Heart left ventricle (tissue), 16 donors: ENCODE results near the gene PADI2. TPM values are rescaled to one million over a fixed set of nuclear protein-coding genes. Genes with fewer than 3 reads are reported as not detected.

Experiments
- ATAC-seq, 4 donors: fragments of 200-7000 bp; cut with Tn5 transposase; one replicate each; pipeline ENCODE4 v1.9.1; 2020 to 2022; ENCODE audit warnings: moderate library complexity in 4 of 4, mild to moderate bottlenecking in 3 of 4, moderate number of reproducible peaks in 1 of 4
- DNase-seq, 5 donors: peaks; one replicate each; pipeline ENCODE4 v3.0.0-alpha.2; 2020
- H3K27ac ChIP-seq, 12 donors: fragments of 200-600 bp; sonication (generic) in 4 of 12; one replicate each; pipeline versions ENCODE4 v1.5.0 to v1.8.0; 2016 to 2022; ENCODE audit warnings: mild to moderate bottlenecking in 2 of 12
- H3K27me3 ChIP-seq, 9 donors: fragments of 200-600 bp; sonication (generic) in 2 of 9; one replicate each; pipeline versions ENCODE4 v1.5.1 to v1.8.0; 2016 to 2022; ENCODE audit warnings: mild to moderate bottlenecking in 3 of 9
- H3K36me3 ChIP-seq, 9 donors: fragments of 200-600 bp; sonication (generic) in 2 of 9; one replicate each; pipeline versions ENCODE4 v1.5.0 to v1.8.0; 2018 to 2022; ENCODE audit warnings: mild to moderate bottlenecking in 2 of 9
- H3K4me1 ChIP-seq, 12 donors: fragments of 200-600 bp; sonication (generic) in 4 of 12; one replicate each; pipeline versions ENCODE4 v1.5.0 to v1.8.0; 2016 to 2022; ENCODE audit warnings: mild to moderate bottlenecking in 3 of 12
- H3K4me3 ChIP-seq, 12 donors: fragments of 200-600 bp; sonication (generic) in 4 of 12; one replicate each; pipeline versions ENCODE4 v1.5.0 to v1.8.0; 2017 to 2022; ENCODE audit warnings: mild to moderate bottlenecking in 9 of 12, moderate library complexity in 4 of 12
- H3K9me3 ChIP-seq, 12 donors: fragments of 200-600 bp; sonication (generic) in 4 of 12; one replicate each; pipeline versions ENCODE4 v1.5.0 to v1.8.0; 2016 to 2022; ENCODE audit warnings: mild to moderate bottlenecking in 1 of 12
- CTCF ChIP-seq, 12 donors: fragments of 200-600 bp; sonication (generic) in 4 of 12; IDR thresholded peaks; one replicate each; pipeline versions ENCODE4 v1.5.0 to v1.8.0; 2018 to 2022; ENCODE audit warnings: antibody characterized with exemption in 12 of 12, mild to moderate bottlenecking in 5 of 12
- POLR2A ChIP-seq, 2 donors: fragments of 450-650 bp; IDR thresholded peaks; one replicate each; pipeline ENCODE4 v1.6.1; 2017; ENCODE audit warnings: antibody characterized with exemption in 2 of 2, mild to moderate bottlenecking in 2 of 2, moderate library complexity in 2 of 2
- WGBS, 4 donors: extraction: QIAGEN DNeasy Blood & Tissue Kit in 2 of 4; methylation state at CpG; one replicate each; pipeline versions ENCODE4 v1.1.5 to v1.1.7; 2013 to 2018; 5-methylcytosine and 5-hydroxymethylcytosine counted together
- intact Hi-C, 10 donors: fragments of 100-400 bp; cut with DNase I; formaldehyde crosslinking; loops; one replicate each; pipeline versions ENCODE4 v1.11.1 to v1.14.2; 2022
- polyA plus RNA-seq, 2 donors: library from polyadenylated mRNA; stranded (reverse); fragments of 200-250 nt; gene quantifications; one replicate each; pipeline ENCODE4 v1.2.3, GENCODE V29; 2013
- total RNA-seq, 9 donors: library from RNA; depleted of rRNA in 2 of 9; stranded (reverse); fragments of >200 nt in 2 of 9; fragmentation: NEBNext Ultra II Directional in 3 of 9; extraction: Animal tissue kit (Norgen Biotek cat#: 25700) in 3 of 9; gene quantifications; one replicate each; pipeline versions ENCODE4 v1.1.0 to v1.2.4, GENCODE V29; 2016 to 2023
- donor health status: ischemic (EF 13 %, LVEDD 7.1; RV severe dilation, severe dysfunction).
- donor health status: healthy with polysubstance abuse.
- donor health status: DM: no; HTN: yes; CAD: no.
- donor health status: DM: no; HTN: no; CAD: no.
- donor health status: ischemic (EF 25% LVEDD 6.9; RV normal size, moderate dysfunction).
- donor health status: ischemic (EF 25% LVEDD 5.7; RV mildly dilated, moderate dysfunction).
- donor health status: healthy.
- donor health status: DM: yes; HTN: yes; CAD: no.
- donor health status: ischemic (EF 35%, LVEDD 5.7; RV mildly dilated, moderate dysfunction).
- donor health status: nonischemic (EF 11% LVEDD 7.7; RV severe dilation, severe dysfunction).
- donor health status: DM: yes; HTN: yes; CAD: no.
- donor health status: PGD.
- donor health status: ischemic (EF 29% LVEDD 5.4; RV normal size, mild dysfunction).
- donor health status: nonischemic (EF 23%, LVEDD 6.1; RV moderate dilation, normal function).

PADI2 gene
- total and polyA plus RNA-seq, 11 donors, result 0.08 to 2.0 (median 0.49) TPM

- 72 to 93% (median 86%) methylated on average over 1 of the region's 1 CpG for WGBS, 4 donors
- no peaks in the 10 kb centered on the region for H3K27me3 ChIP-seq
- DNase-seq, result no peak
- peak overlapping the region in 4 of 12 donors; percentile 64 to 81 (median 76) for H3K4me3 ChIP-seq
- H3K9me3 ChIP-seq, result no peaks in the 10 kb centered on the region
- no peak for TF ChIP-seq POLR2A (IDR thresholded peaks at IDR 0.05)
- TF ChIP-seq CTCF (IDR thresholded peaks at IDR 0.05), result no peak
- intact Hi-C loops, result loop anchor here in 1 of 10 donors (5.0 kb wide), 1 partner anchor 40 kb away; the partner anchor contains the start of gene ATP13A2
- H3K4me1 ChIP-seq, result peaks cover 0 to 42% (median 22%) of the 10 kb centered on the region in 12 donors
- ATAC-seq, result no peak
- no peak overlapping the region for H3K27ac ChIP-seq
- H3K36me3 ChIP-seq, result peaks cover 0 to 37% (median 32%) of the 10 kb centered on the region in 9 donors
These were observed 67.2 kb downstream of the PADI2 start for GRCh38 chr1:17052038-17052437.

- Histone ChIP-seq H3K4me1 (peaks cover 0 to 50% (median 27%) of the 10 kb centered on the region in 12 donors), H3K27me3 (no peaks in the 10 kb centered on the region), H3K27ac (no peak overlapping the region), H3K4me3 (no peak overlapping the region), H3K36me3 (peaks cover 0 to 60% (median 57%) of the 10 kb centered on the region in 9 donors), H3K9me3 (no peaks in the 10 kb centered on the region)
- no peak for TF ChIP-seq POLR2A (IDR thresholded peaks at IDR 0.05)
- TF ChIP-seq CTCF (IDR thresholded peaks at IDR 0.05), result no peak
- WGBS, 4 donors, result 69 to 84% (median 77%) methylated on average over 5 of the region's 5 CpGs
- intact Hi-C loops, result loop anchor here in 6 of 10 donors (2.0 to 5.0 kb wide), 3 partner anchors 36 to 97 kb away; partner anchors contain the start of gene ATP13A2 (in 3 of the 6)
- DNase-seq, result no peak
- ATAC-seq, result peak in 1 of 4 donors; percentile 8
These were observed 71.3 kb downstream of the PADI2 start for GRCh38 chr1:17047924-17048323.

GRCh38 chr1:17046334-17046657, 73.0 kb downstream of the PADI2 start:
- ATAC-seq (no peak), DNase-seq (no peak)
- Histone ChIP-seq H3K27ac (peak overlapping the region in 1 of 12 donors; percentile 45), H3K9me3 (no peaks in the 10 kb centered on the region), H3K4me1 (peaks cover 0 to 35% (median 15%) of the 10 kb centered on the region in 12 donors), H3K36me3 (peaks cover 0 to 73% (median 65%) of the 10 kb centered on the region in 9 donors), H3K4me3 (peak overlapping the region in 1 of 12 donors; percentile 28), H3K27me3 (no peaks in the 10 kb centered on the region)
- TF ChIP-seq CTCF (IDR thresholded peaks at IDR 0.05) (peak in 1 of 12 donors; percentile 15), POLR2A (IDR thresholded peaks at IDR 0.05) (no peak)
- WGBS, 4 donors, result 45 to 58% (median 57%) methylated on average over 3 of the region's 3 CpGs
- intact Hi-C loops, result loop anchor here in 7 of 10 donors (1.0 to 5.0 kb wide), 4 partner anchors 34 to 95 kb away; partner anchors contain the start of gene ATP13A2 (in 3 of the 7)

GRCh38 chr1:17045634-17046333, 73.5 kb downstream of the PADI2 start:
- 30 to 39% (median 36%) methylated on average over 9 of the region's 9 CpGs for WGBS, 4 donors
- ATAC-seq, result peak; percentile 40 to 76 (median 62)
- TF ChIP-seq POLR2A (IDR thresholded peaks at IDR 0.05) (no peak), CTCF (IDR thresholded peaks at IDR 0.05) (peak; percentile 61 to 83 (median 76))
- peak overlapping the region in 8 of 12 donors; percentile 9 to 40 (median 22) for H3K4me3 ChIP-seq
- peaks cover 0 to 30% (median 10%) of the 10 kb centered on the region in 12 donors for H3K4me1 ChIP-seq
- DNase-seq, result no peak
- no peaks in the 10 kb centered on the region for H3K9me3 ChIP-seq
- H3K36me3 ChIP-seq, result peaks cover 0 to 73% (median 65%) of the 10 kb centered on the region in 9 donors
- H3K27me3 ChIP-seq, result no peaks in the 10 kb centered on the region
- intact Hi-C loops, result loop anchor here in 9 of 10 donors (1.0 to 5.0 kb wide), 5 partner anchors 33 to 95 kb away; partner anchors contain the start of gene ATP13A2 (in 3 of the 9)
- peak overlapping the region in 4 of 12 donors; percentile 12 to 45 (median 26) for H3K27ac ChIP-seq
